GM12891 (cell line): Measurements from ENCODE around the gene KCNK15.

ENCODE experiments used
- DNase-seq: peaks from one replicate; pipeline ENCODE4 v3.0.0; 2011; ENCODE audit warnings: low spot score; ENCODE audit not compliant: insufficient read length
- FAIRE-seq: peaks from 2 replicates; lab custom pipeline; 2011; peaks lifted over from hg19 to GRCh38; lab: Jason Lieb, UNC
- PAX5 ChIP-seq: IDR thresholded peaks from 2 replicates; pipeline ENCODE4 v1.6.1; 2011; ENCODE audit warnings: low read length, moderate library complexity, mild to moderate bottlenecking; ENCODE audit not compliant: insufficient read depth, severe bottlenecking
- POLR2A ChIP-seq: IDR thresholded peaks from 2 replicates; pipeline ENCODE4 v1.6.1; 2011; ENCODE audit warnings: low read depth, low read length, control low read depth
- POLR2AphosphoS5 ChIP-seq: IDR thresholded peaks from 2 replicates; pipeline ENCODE4 v1.6.1; 2011; ENCODE audit warnings: low read depth, low read length, control low read depth
- POU2F2 ChIP-seq: IDR thresholded peaks from 2 replicates; pipeline ENCODE4 v1.6.1; 2011; ENCODE audit warnings: low read depth, mild to moderate bottlenecking, control low read depth, low read length, moderate library complexity
- SPI1 ChIP-seq: IDR thresholded peaks from 2 replicates; pipeline ENCODE4 v1.6.1; 2011; ENCODE audit warnings: low read depth, low read length, control low read depth
- TAF1 ChIP-seq: IDR thresholded peaks from 2 replicates; pipeline ENCODE4 v1.6.1; 2011; ENCODE audit warnings: low read depth, low read length, control low read depth

The KCNK15 gene

DNA sequence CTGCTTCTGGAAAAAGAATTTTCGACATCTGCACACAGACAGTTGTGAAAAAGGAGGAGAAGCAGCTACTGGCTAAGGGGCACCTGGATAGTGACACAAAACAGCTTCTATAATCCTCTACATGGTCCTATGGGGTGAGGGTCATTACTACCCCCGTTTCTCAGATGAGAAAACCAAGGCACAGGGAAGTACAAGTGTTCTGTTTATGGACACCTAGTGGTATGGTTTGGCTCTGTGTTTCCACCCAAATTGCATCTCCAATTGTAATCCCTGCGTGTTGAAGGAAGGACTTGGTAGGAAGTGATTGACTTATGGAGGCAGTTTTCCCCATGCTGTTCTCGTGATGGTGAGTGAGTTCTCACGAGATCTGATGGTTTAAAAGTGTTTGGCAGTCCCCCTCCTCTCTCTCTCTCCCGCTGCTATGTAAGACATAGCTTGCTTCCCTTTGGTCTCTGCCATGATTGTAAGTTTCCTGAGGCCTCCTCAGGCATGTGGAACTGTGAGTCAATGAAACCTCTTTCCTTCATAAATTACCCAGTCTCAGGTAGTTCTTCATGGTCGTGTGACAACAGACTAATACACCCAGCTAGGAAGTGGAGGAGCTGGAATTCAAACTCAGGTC is 2.5 kb upstream of the KCNK15 start:
- DNase-seq, result no peak
- TF ChIP-seq SPI1 (no peak), PAX5 (no peak), TAF1 (no peak), POLR2AphosphoS5 (no peak), POU2F2 (no peak)

DNA sequence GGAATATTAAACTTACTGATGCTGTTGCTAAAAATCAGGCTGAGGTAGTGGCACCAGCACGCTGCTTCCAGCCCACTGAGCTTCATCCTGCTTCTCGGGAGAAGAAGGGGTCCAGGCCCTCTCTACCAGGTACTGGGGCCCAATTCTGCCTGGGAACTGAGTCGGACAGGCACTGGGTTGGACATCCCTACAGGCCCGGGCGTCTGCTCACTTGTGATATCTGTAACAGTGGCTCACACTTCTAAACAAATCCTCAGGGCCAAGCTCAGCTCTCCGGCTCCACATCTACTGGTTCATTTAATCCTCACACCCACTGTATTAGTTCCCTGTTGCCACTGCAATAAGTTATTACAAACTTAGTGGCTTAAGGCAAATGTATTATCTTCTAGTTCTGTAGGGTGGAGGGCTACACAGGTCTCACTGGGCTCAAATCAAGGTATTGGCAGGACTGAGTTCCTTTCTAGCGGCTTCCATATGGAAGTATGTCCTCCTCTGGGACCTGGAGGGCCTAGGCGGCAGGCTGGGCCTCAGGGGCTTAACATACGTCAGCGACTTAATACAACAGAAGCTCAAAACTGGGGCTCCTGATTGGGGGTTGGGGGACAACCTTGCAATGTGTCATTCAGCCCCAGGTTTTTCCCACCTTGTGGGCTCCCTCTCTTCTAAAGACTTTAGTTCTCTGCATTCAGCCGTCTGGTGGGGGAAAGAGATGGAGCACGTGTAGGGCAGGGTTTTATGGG is 1.6 kb upstream of the KCNK15 start:
- no peak for FAIRE-seq
- TF ChIP-seq PAX5, result no peak
- no peak for TF ChIP-seq SPI1
- no peak for TF ChIP-seq POLR2AphosphoS5
- no peak for TF ChIP-seq POLR2A
- no peak for TF ChIP-seq POU2F2
- no peak for TF ChIP-seq TAF1

More for the DNA sequence above, 2.5 kb upstream of the KCNK15 start:
- no peak for FAIRE-seq

GRCh38 chr20:44745122-44745597 is 505 bp upstream of the KCNK15 start:
- FAIRE-seq, result no peak
- no peak for DNase-seq
- TF ChIP-seq POLR2A (no peak), POU2F2 (no peak), SPI1 (no peak), POLR2AphosphoS5 (no peak), PAX5 (no peak), TAF1 (no peak)

More for the DNA sequence above, 1.6 kb upstream of the KCNK15 start:
- no peak for DNase-seq

GRCh38 chr20:44746367-44747165 is 901 bp downstream of the KCNK15 start:
- DNase-seq, result no peak
- no peak for FAIRE-seq
- no peak for TF ChIP-seq POLR2A
- TF ChIP-seq SPI1, result no peak
- no peak for TF ChIP-seq TAF1
- no peak for TF ChIP-seq POU2F2
- no peak for TF ChIP-seq POLR2AphosphoS5
- TF ChIP-seq PAX5, result no peak

DNA sequence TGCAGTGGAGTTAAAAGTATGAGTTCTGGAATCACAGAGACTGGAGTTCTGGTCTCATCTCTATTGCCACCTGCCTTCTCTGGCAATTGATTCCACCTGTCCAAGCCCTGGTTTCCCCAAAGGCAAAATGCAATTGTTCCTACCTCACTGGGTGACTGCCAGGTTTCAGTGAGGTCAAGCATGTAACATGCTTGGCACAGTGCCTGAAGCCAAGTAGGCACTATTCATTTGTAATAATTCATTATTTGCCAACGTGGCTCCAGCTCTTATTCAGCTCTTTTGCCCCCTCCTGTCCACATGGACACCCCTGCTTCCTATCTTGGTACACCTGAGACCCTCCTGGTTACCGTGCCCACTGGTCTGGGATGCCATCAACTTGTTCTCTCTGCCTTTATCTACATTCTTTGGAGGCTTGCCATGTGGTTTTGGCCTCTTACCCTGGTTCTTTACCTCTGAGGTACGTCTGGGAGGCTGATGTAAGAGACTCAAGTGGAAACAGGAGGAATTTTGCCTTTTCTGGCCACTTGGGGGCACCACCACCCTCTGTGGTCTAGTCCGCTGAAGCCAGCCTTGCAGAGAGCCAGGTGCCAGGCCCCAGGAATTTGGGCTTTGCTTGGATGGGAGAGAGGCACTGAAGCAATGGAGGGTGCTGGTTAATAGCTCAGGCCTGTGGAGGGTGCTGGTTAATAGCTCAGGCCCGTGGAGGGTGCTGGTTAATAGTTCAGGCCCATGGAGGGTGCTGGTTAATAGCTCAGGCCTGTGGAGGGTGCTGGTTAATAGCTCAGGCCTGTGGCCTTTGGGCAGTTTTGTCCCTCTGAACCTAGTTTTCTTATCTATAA is 1.7 kb downstream of the KCNK15 start:
- no peak for TF ChIP-seq POU2F2
- FAIRE-seq (peak; percentile 65), DNase-seq (peak; percentile 69)

DNA sequence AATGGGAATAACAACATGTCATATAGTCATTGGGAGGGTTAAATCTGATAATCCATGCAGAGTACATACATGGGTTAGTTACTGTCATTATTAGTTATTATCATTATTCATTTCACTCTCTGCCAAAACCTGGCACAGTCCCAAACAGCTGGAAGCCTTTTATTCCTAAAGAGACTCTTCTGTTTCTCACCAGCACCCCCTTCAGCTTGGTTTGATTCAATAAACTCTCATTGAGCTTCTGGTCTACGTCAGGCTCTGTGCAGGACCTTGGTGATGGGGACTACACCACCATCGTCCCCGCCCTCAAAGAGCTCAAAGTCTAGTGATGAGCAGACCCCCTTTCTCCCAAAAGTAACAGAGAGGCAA is 2.3 kb downstream of the KCNK15 start:
- TF ChIP-seq POLR2A, result no peak
- TF ChIP-seq PAX5, result no peak
- TF ChIP-seq POU2F2, result no peak
- no peak for TF ChIP-seq POLR2AphosphoS5
- no peak for TF ChIP-seq SPI1
- no peak for TF ChIP-seq TAF1
- FAIRE-seq (no peak), DNase-seq (no peak)

- DNase-seq (no peak), FAIRE-seq (no peak)
- no peak for TF ChIP-seq TAF1
- no peak for TF ChIP-seq POLR2A
- TF ChIP-seq PAX5, result no peak
- TF ChIP-seq SPI1, result no peak
- no peak for TF ChIP-seq POLR2AphosphoS5
- TF ChIP-seq POU2F2, result no peak
Observed at GRCh38 chr20:44750081-44750805, 4.6 kb downstream of the KCNK15 start.

DNA sequence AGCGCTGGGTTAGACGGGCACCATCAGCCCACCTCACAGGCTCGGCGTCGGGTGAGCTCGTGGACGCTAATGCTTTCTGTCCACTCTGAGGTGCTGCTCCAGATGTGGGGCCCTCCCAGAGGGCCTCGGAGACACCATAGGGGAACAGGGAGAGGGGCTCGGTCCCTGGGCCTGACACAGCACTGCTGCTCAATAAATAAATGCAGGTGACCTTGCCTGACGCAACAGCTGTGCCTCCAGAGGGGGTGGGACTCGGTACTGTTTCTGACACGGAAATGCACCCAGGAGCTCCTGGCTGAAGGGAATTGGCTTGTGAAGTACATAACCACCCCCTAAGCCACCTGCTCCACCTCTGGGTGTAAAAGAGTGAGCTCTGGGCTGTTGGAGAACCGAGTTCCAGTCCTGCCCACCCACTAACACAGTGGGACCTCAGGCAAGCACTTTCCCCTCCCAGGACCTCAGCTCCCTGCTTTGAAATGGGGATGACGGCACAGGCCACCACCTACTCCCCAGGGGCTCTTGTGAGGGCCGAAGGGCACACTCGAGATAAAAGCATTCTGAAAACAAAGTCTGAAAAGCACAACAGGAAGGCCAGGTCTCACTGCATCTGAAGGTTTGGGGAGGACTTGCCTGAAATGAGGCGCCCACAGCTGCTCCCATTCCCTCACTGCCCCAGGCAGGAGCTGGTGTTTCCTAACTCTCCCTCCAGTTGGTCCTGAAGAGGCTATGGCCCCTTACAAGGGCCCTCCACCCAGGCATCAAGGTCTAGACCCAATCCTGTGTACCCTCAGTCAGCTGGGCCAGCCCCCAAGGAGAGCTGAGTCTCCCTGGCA is 6.7 kb downstream of the KCNK15 start:
- TF ChIP-seq SPI1 (no peak), TAF1 (no peak), POLR2A (no peak), POU2F2 (no peak), PAX5 (no peak), POLR2AphosphoS5 (no peak)
- no peak for FAIRE-seq
- DNase-seq, result no peak
